Neural cell (in vitro differentiated cells): ENCODE data around the gene SNX24. TPM values are rescaled to one million over a fixed set of nuclear protein-coding genes. Genes with fewer than 3 reads are reported as not detected.

Source experiments
- H2AFZ ChIP-seq: fragments of 200-600, 300-800 bp; sonication (generic), shearing (Covaris generic); 2 replicates; pipeline ENCODE4 v1.6.0; 2014; ENCODE audit warnings: low read depth, mild to moderate bottlenecking, antibody characterized with exemption, low read length, moderate library complexity
- H3F3A ChIP-seq: fragments of 200-600 bp; shearing (Covaris generic); 2 replicates; pipeline ENCODE4 v1.6.1; 2016; ENCODE audit warnings: mild to moderate bottlenecking, moderate library complexity, mixed read lengths, antibody characterized with exemption, low read length; ENCODE audit not compliant: insufficient read depth, poor library complexity, severe bottlenecking
- H3K27ac ChIP-seq: fragments of 200-600, 300-800 bp; sonication (generic), shearing (Covaris generic); 2 replicates; pipeline ENCODE4 v1.5.1; 2014; ENCODE audit warnings: mild to moderate bottlenecking, low read length, moderate library complexity
- H3K27me3 ChIP-seq: fragments of 300-800, 200-600 bp; sonication (generic), shearing (Covaris generic); 2 replicates; pipeline ENCODE4 v1.6.0; 2014; ENCODE audit warnings: mild to moderate bottlenecking, low read depth, low read length, moderate library complexity; ENCODE audit not compliant: insufficient read depth
- H3K36me3 ChIP-seq: fragments of 300-800, 200-600 bp; sonication (generic), shearing (Covaris generic); 2 replicates; pipeline ENCODE4 v1.5.1; 2014; ENCODE audit warnings: mild to moderate bottlenecking, antibody characterized with exemption, low read length, moderate library complexity; ENCODE audit not compliant: insufficient read depth
- H3K4me2 ChIP-seq: fragments of 300-800, 200-600 bp; sonication (generic), shearing (Covaris generic); 2 replicates; pipeline ENCODE4 v1.6.0; 2014; ENCODE audit warnings: mild to moderate bottlenecking, low read length
- H3K4me3 ChIP-seq: fragments of 300-800, 200-600 bp; sonication (generic), shearing (Covaris generic); 2 replicates; pipeline ENCODE4 v1.5.1; 2014; ENCODE audit warnings: mild to moderate bottlenecking, low read length, moderate library complexity
- H3K79me2 ChIP-seq: fragments of 200-600 bp; shearing (Covaris generic); replicated peaks from 2 replicates; pipeline ENCODE4 v1.6.0; 2014; ENCODE audit warnings: mild to moderate bottlenecking, low read length, moderate library complexity; ENCODE audit not compliant: insufficient read depth
- H3K9ac ChIP-seq: fragments of 300-800, 200-600 bp; sonication (generic), shearing (Covaris generic); 2 replicates; pipeline ENCODE4 v1.6.1; 2016; ENCODE audit warnings: mild to moderate bottlenecking, low read length, mixed read lengths
- H3K9me2 ChIP-seq: fragments of 200-600 bp; shearing (Covaris generic); 2 replicates; pipeline ENCODE4 v1.6.1; 2016; ENCODE audit warnings: mild to moderate bottlenecking, low read length, mixed read lengths; ENCODE audit not compliant: insufficient read depth
- H3K9me3 ChIP-seq: fragments of 200-600, 300-800 bp; sonication (generic), shearing (Covaris generic); 2 replicates; pipeline ENCODE4 v1.6.1; 2016; ENCODE audit warnings: mild to moderate bottlenecking, mixed run types, low read length, moderate library complexity, mixed read lengths
- H4K20me1 ChIP-seq: fragments of 200-600 bp; shearing (Covaris generic); 2 replicates; pipeline ENCODE4 v1.6.1; 2016; ENCODE audit warnings: mild to moderate bottlenecking, mixed run types; ENCODE audit not compliant: insufficient read depth
- CTCF ChIP-seq: fragments of 450-650 bp; IDR thresholded peaks from 2 replicates; pipeline ENCODE4 v1.5.1; 2014; ENCODE audit warnings: antibody characterized with exemption, mild to moderate bottlenecking, moderate library complexity; ENCODE audit not compliant: poor library complexity, severe bottlenecking
- EP300 ChIP-seq: fragments of 450-650 bp; conservative IDR thresholded peaks from 2 replicates; pipeline ENCODE4 v1.6.1; 2014; ENCODE audit warnings: antibody characterized with exemption, mild to moderate bottlenecking, moderate library complexity; ENCODE audit not compliant: poor library complexity, severe bottlenecking
- EZH2 ChIP-seq: fragments of 200-600, 300-800 bp; shearing (Covaris generic), sonication (generic); IDR thresholded peaks from 2 replicates; pipeline ENCODE4 v1.6.1; 2014; ENCODE audit warnings: antibody characterized with exemption, low read length, borderline replicate concordance, mild to moderate bottlenecking; ENCODE audit not compliant: insufficient read depth, poor library complexity, severe bottlenecking
- MXI1 ChIP-seq: fragments of 450-650 bp; conservative IDR thresholded peaks from 2 replicates; pipeline ENCODE4 v1.6.1; 2014; ENCODE audit warnings: antibody characterized with exemption, mild to moderate bottlenecking; ENCODE audit not compliant: poor library complexity, severe bottlenecking
- POLR2AphosphoS5 ChIP-seq: IDR thresholded peaks from 2 replicates; pipeline ENCODE4 v1.6.1; 2012
- RAD21 ChIP-seq: fragments of 450-650 bp; conservative IDR thresholded peaks from 2 replicates; pipeline ENCODE4 v1.6.1; 2014; ENCODE audit warnings: antibody characterized with exemption, mild to moderate bottlenecking, moderate library complexity
- REST ChIP-seq: IDR thresholded peaks from 2 replicates; pipeline ENCODE4 v1.6.1; 2012; ENCODE audit warnings: borderline replicate concordance
- SMC3 ChIP-seq: fragments of 450-650 bp; conservative IDR thresholded peaks from 2 replicates; pipeline ENCODE4 v1.6.1; 2014; ENCODE audit warnings: antibody characterized with exemption, mild to moderate bottlenecking, moderate library complexity; ENCODE audit not compliant: poor library complexity
- TAF1 ChIP-seq: IDR thresholded peaks from 2 replicates; pipeline ENCODE4 v1.6.1; 2012; ENCODE audit warnings: low read depth
- polyA plus RNA-seq: library from polyadenylated mRNA; depleted of rRNA; stranded (reverse); fragments of >200 nt; gene quantifications from 2 replicates; pipeline ENCODE4 v1.2.3, GENCODE V29; 2014

The SNX24 gene
- polyA plus RNA-seq, 1 donor from 2014 or later, result 12.8 TPM

- Histone ChIP-seq H3K9me2 (no peaks in the 10 kb centered on the region), H3K9ac (no peak overlapping the region), H2AFZ (no peak overlapping the region), H3K9me3 (no peaks in the 10 kb centered on the region), H3K79me2 (no peaks in the 10 kb centered on the region), H3K27me3 (no peaks in the 10 kb centered on the region), H3K36me3 (no peaks in the 10 kb centered on the region), H3K4me2 (no peak overlapping the region), H3K4me3 (no peak overlapping the region), H4K20me1 (no peaks in the 10 kb centered on the region), H3K27ac (no peak overlapping the region), H3F3A (no peaks in the 10 kb centered on the region)
- no peak for TF ChIP-seq EZH2
- no peak for TF ChIP-seq CTCF
- no peak for TF ChIP-seq RAD21
- TF ChIP-seq SMC3, result no peak
- no peak for TF ChIP-seq REST
- no peak for TF ChIP-seq MXI1
- TF ChIP-seq TAF1, result no peak
- no peak for TF ChIP-seq EP300
- TF ChIP-seq POLR2AphosphoS5, result no peak
Observed at GRCh38 chr5:123044926-123045617, 199.7 kb downstream of the SNX24 start.

- H3K4me2 ChIP-seq, result no peak overlapping the region
- no peak overlapping the region for H3K9ac ChIP-seq
- TF ChIP-seq TAF1 (no peak), MXI1 (no peak), RAD21 (no peak), REST (no peak), EZH2 (no peak), SMC3 (no peak), EP300 (no peak), CTCF (no peak), POLR2AphosphoS5 (no peak)
- H3K27ac ChIP-seq, result no peak overlapping the region
- no peak overlapping the region for H2AFZ ChIP-seq
- no peak overlapping the region for H3K4me3 ChIP-seq
- no peaks in the 10 kb centered on the region for H4K20me1 ChIP-seq
- no peaks in the 10 kb centered on the region for H3K36me3 ChIP-seq
- H3K27me3 ChIP-seq, result no peaks in the 10 kb centered on the region
- H3K9me2 ChIP-seq, result no peaks in the 10 kb centered on the region
- no peaks in the 10 kb centered on the region for H3K79me2 ChIP-seq
- no peaks in the 10 kb centered on the region for H3F3A ChIP-seq
- no peaks in the 10 kb centered on the region for H3K9me3 ChIP-seq
Observed at GRCh38 chr5:123046222-123046621, 200.8 kb downstream of the SNX24 start.
